GM19372 (cell line): ENCODE measurements around the gene UBA52.
"Not testable (repeated sequence)": the region's sequence is repeated elsewhere in the genome, so short reads cannot be mapped to it uniquely, and the experiment has no call there.

Experiments
- ATAC-seq: cut with Tn5 transposase; IDR thresholded peaks from one replicate; pipeline ENCODE4 v1.9.1; 2021; ENCODE audit warnings: mild to moderate bottlenecking, low read depth, moderate library complexity; ENCODE audit not compliant: unreplicated experiment

UBA52 gene

GRCh38 chr19:18571564-18572344 is at the start of gene UBA52:
TSS of gene UBA52 (plus strand) at chr19:18571857. CDS start at chr19:18573301, 1,444 bp downstream.
- ATAC-seq = peak; percentile 97

- peak; percentile 88 for ATAC-seq
Observed at GRCh38 chr19:18522124-18522861, 49.4 kb upstream of the UBA52 start.

GRCh38 chr19:18522862-18523440 is 48.7 kb upstream of the UBA52 start:
- not testable (repeated sequence) for ATAC-seq

- no peak for ATAC-seq
Observed at GRCh38 chr19:18523841-18524240, 47.8 kb upstream of the UBA52 start.

GRCh38 chr19:18526316-18526715 is 45.3 kb upstream of the UBA52 start:
- ATAC-seq = no peak

GRCh38 chr19:18529782-18530181 is 41.9 kb upstream of the UBA52 start:
- ATAC-seq = no peak

- ATAC-seq = no peak
Observed at GRCh38 chr19:18531485-18531884, 40.2 kb upstream of the UBA52 start.

GRCh38 chr19:18532168-18532890 is 39.3 kb upstream of the UBA52 start:
- no peak for ATAC-seq

- no peak for ATAC-seq
Observed at GRCh38 chr19:18533058-18533457, 38.6 kb upstream of the UBA52 start.

- no peak for ATAC-seq
Observed at GRCh38 chr19:18536475-18536874, 35.2 kb upstream of the UBA52 start.

- ATAC-seq = no peak
Observed at GRCh38 chr19:18537431-18537830, 34.2 kb upstream of the UBA52 start.

GRCh38 chr19:18538115-18538514 is 33.5 kb upstream of the UBA52 start:
- ATAC-seq = no peak

- no peak for ATAC-seq
Observed at GRCh38 chr19:18539372-18539771, 32.3 kb upstream of the UBA52 start.

GRCh38 chr19:18540200-18540599 is 31.5 kb upstream of the UBA52 start:
- not testable (repeated sequence) for ATAC-seq

GRCh38 chr19:18541258-18541991 is 30.2 kb upstream of the UBA52 start:
- no peak for ATAC-seq

- ATAC-seq = no peak
Observed at GRCh38 chr19:18541992-18542940, 29.4 kb upstream of the UBA52 start.

GRCh38 chr19:18542941-18543813 is 28.5 kb upstream of the UBA52 start, which contains the start of gene FKBP8:
TSS of gene FKBP8 (minus strand) at chr19:18543573. CDS start at chr19:18541970, 1,603 bp downstream.
- peak; percentile 97 for ATAC-seq
